K562 (cell line): ENCODE results near the gene OSCP1. TPM values are rescaled to one million over a fixed set of nuclear protein-coding genes. Genes with fewer than 3 reads are reported as not detected.

Experiments
- CEBPB ChIP-seq: fragments of 450-650 bp; IDR thresholded peaks from 2 replicates; pipeline ENCODE4 v1.6.1; 2016; ENCODE audit warnings: missing genetic modification characterization, missing compliant biosample characterization
- CHD4 ChIP-seq: fragments of 200-600 bp; sonication (generic); IDR thresholded peaks from 3 replicates; pipeline ENCODE4 v1.6.1; 2012; ENCODE audit warnings: low read depth, mild to moderate bottlenecking, mixed read lengths, low read length, inconsistent platforms; ENCODE audit not compliant: insufficient read depth, insufficient replicate concordance, poor library complexity, severe bottlenecking
- GABPA ChIP-seq: fragments of 200-800 bp; sonication (Bioruptor generic); conservative IDR thresholded peaks from 2 replicates; pipeline ENCODE4 v1.6.1; 2016; ENCODE audit warnings: low read depth, missing genetic modification characterization, missing compliant biosample characterization
- HDAC8 ChIP-seq: fragments of 450-650 bp; IDR thresholded peaks from 2 replicates; pipeline ENCODE4 v1.6.1; 2016; ENCODE audit warnings: mild to moderate bottlenecking, missing genetic modification characterization, moderate library complexity, missing compliant biosample characterization
- KLF6 ChIP-seq: fragments of 250-450 bp; sonication (Bioruptor Pico); IDR thresholded peaks from 2 replicates; pipeline ENCODE4 v1.4.0; 2020; ENCODE audit warnings: mild to moderate bottlenecking, moderate library complexity, borderline replicate concordance
- MEIS2 ChIP-seq: fragments of 450-650 bp; IDR thresholded peaks from 2 replicates; pipeline ENCODE4 v1.6.1; 2014; ENCODE audit warnings: mild to moderate bottlenecking; ENCODE audit not compliant: partially characterized antibody
- MYC ChIP-seq, 2 experiments: fragments of 250-450 bp in 1 of 2; sonication (Bioruptor Pico) in 1 of 2; IDR thresholded peaks; 2 replicates each; pipeline versions ENCODE4 v1.5.1 to v1.6.1; 2012 to 2021; ENCODE audit warnings: low read depth in 2 of 2, borderline replicate concordance in 1 of 2, improper control_type of control experiment in 1 of 2, low read length in 1 of 2, mild to moderate bottlenecking in 1 of 2, moderate library complexity in 1 of 2
- SMARCA4 ChIP-seq: fragments of 450-650 bp; IDR thresholded peaks from 2 replicates; pipeline ENCODE4 v1.6.1; 2016
- SMARCE1 ChIP-seq: fragments of 450-650 bp; IDR thresholded peaks from 2 replicates; pipeline ENCODE4 v1.7.1; 2016; ENCODE audit warnings: mild to moderate bottlenecking
- TCF7 ChIP-seq: sonication (generic); IDR thresholded peaks from 2 replicates; pipeline ENCODE4 v1.6.1; 2016; ENCODE audit warnings: antibody characterized with exemption, borderline replicate concordance
- TEAD4 ChIP-seq, 2 experiments: sonication (generic) in 1 of 2; formaldehyde crosslinking in 1 of 2; IDR thresholded peaks; 2 replicates each; pipeline versions ENCODE4 v1.6.1 to v1.8.0; 2012 to 2022; ENCODE audit warnings: borderline replicate concordance in 1 of 2, inconsistent platforms in 1 of 2, low read length in 1 of 2, mild to moderate bottlenecking in 1 of 2, missing genetic modification reagents in 1 of 2
- ZBTB17 ChIP-seq: fragments of 450-650 bp; formaldehyde crosslinking; IDR thresholded peaks from 2 replicates; pipeline ENCODE4 v1.4.0; 2020; ENCODE audit warnings: mild to moderate bottlenecking
- ZFP30 ChIP-seq: fragments of 250-450 bp; sonication (Bioruptor Pico); IDR thresholded peaks from 2 replicates; pipeline ENCODE4 v1.8.0; 2022; ENCODE audit warnings: moderate library complexity, mild to moderate bottlenecking, inconsistent platforms, borderline replicate concordance
- ZNF12 ChIP-seq: sonication (generic); formaldehyde crosslinking; IDR thresholded peaks from 2 replicates; pipeline ENCODE4 v1.4.0; 2020; ENCODE audit warnings: mild to moderate bottlenecking, missing genetic modification reagents
- ZNF224 ChIP-seq: sonication (generic); formaldehyde crosslinking; IDR thresholded peaks from 2 replicates; pipeline ENCODE4 v1.8.0; 2022; ENCODE audit warnings: mild to moderate bottlenecking, missing genetic modification reagents
- polyA plus RNA-seq, 8 experiments: library from polyadenylated mRNA; depleted of rRNA in 4 of 8; stranded (reverse) in 5 of 8; unstranded in 3 of 8; fragments of >200 nt; fragmentation: Nextera tagmentation in 2 of 8; fragmentation: Illumina TruSeq in 1 of 8; extraction: Ambion mirVana in 2 of 8; extraction: Trizol in 1 of 8; gene quantifications; 2 replicates each; pipeline versions ENCODE4 v1.2.1 to v1.2.3, GENCODE V29; 2011 to 2014; ENCODE audit warnings: inconsistent platforms in 1 of 8, missing spikeins in 1 of 8
- total RNA-seq, 7 experiments: library from RNA; depleted of rRNA in 6 of 7; stranded (reverse); fragments of >200 nt in 6 of 7; fragmentation: Illumina TruSeq in 2 of 7; extraction: Trizol in 2 of 7; gene quantifications; 2 replicates each; pipeline versions ENCODE4 v1.2.1 to v1.2.3, GENCODE V29; 2011 to 2021; ENCODE audit warnings: low replicate concordance in 1 of 7
- TF ChIP-seq, protein P1 (sequence below), 3 experiments: fragments of 200-800 bp in 1 of 3; fragments of 250-450 bp in 1 of 3; fragments of 450-650 bp in 1 of 3; sonication (Bioruptor Pico) in 1 of 3; sonication (Bioruptor generic) in 1 of 3; formaldehyde crosslinking in 1 of 3; IDR thresholded peaks; 2 replicates each; pipeline versions ENCODE4 v1.6.1 to v1.8.0; 2016 to 2022; ENCODE audit warnings: mild to moderate bottlenecking in 2 of 3, missing genetic modification characterization in 2 of 3, missing compliant biosample characterization in 1 of 3, moderate library complexity in 1 of 3
- TF ChIP-seq, protein P2 (sequence below), 2 experiments: fragments of 250-450 bp in 1 of 2; fragments of 450-650 bp in 1 of 2; sonication (Bioruptor Pico) in 1 of 2; IDR thresholded peaks; 2 replicates each; pipeline versions ENCODE4 v1.6.1 to v1.8.0; 2016 to 2021; ENCODE audit warnings: mild to moderate bottlenecking in 2 of 2, moderate library complexity in 2 of 2, missing compliant biosample characterization in 1 of 2, missing genetic modification characterization in 1 of 2
- TF ChIP-seq, protein P3 (sequence below), 3 experiments: fragments of 200-800 bp in 1 of 3; sonication (Bioruptor generic) in 1 of 3; sonication (generic) in 1 of 3; formaldehyde crosslinking in 1 of 3; IDR thresholded peaks; 2 replicates each; pipeline versions ENCODE4 v1.6.1 to v1.8.0; 2016 to 2022; ENCODE audit warnings: mild to moderate bottlenecking in 2 of 3, missing compliant biosample characterization in 2 of 3, missing genetic modification characterization in 2 of 3, missing genetic modification reagents in 1 of 3
- TF ChIP-seq, protein P4 (sequence below): sonication (generic); formaldehyde crosslinking; IDR thresholded peaks from 2 replicates; pipeline ENCODE4 v1.9.0; 2022; ENCODE audit warnings: mild to moderate bottlenecking, missing genetic modification reagents

Gene OSCP1
- total and polyA plus RNA-seq, 9 of the 15 experiments (the other 6 are each of a cell fraction or from before 2014, with no cell fraction given) = 0.15 to 0.40 (median 0.33) TPM; not detected in 5

DNA sequence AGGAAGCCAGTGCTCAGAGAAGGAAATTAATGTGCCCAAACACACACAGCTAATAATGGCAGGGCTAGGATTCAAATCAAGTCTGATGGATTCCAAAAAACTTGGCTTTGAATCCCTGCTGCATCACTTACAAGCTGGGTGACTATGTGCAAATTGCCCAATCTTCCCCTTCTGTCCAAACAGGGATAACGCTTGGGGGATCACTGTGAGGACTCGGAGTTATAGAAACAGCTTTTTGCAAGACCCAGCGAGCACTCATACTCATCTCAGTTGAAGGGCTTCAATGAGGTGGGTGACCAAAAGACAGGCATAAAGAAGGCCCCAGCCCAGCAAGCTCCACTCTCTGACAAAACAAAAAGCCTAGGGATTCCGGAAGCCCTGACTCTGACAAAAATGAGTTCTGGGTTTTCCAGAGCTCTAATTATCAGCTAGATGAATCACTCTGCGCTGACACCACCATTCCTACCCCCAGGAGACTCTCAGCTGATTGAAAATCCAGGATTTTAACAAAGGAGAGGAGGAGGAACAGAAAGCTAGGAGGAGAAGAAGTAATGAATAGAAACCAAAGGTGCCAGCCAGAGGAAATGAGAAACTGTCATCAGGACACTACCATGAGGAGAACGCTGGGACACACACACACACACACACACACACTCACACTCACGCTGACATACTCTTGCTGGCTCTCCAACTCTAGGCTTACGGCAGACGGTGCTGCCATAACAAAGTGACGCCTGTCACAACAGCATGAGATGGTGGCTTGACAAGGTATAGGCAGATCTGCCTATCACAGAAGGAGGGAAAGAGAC lies 62.9 kb downstream of the OSCP1 start (continued):
- TF ChIP-seq SMARCA4 (no peak; the same call in 1 of the 2 replicates), SMARCE1 (peak; percentile 10; the same call in 1 of the 2 replicates), ZNF224 (CRISPR knock-in tag) (no peak), HDAC8 (peak; percentile 88), TCF7 (no peak), GABPA (tag) (no peak; the same call in 1 of the 2 replicates), TEAD4 (IDR thresholded peaks at IDR 0.05; ENCODE audit: low read length) (no peak), TEAD4 (CRISPR knock-in tag; IDR thresholded peaks at IDR 0.05; ENCODE audit: borderline replicate concordance) (no peak), KLF6 (CRISPR knock-in tag) (no peak), CHD4 (no peak), MYC (IDR thresholded peaks at IDR 0.05; ENCODE audit: low read depth, low read length) (no peak), MYC (CRISPR knock-in tag; IDR thresholded peaks at IDR 0.05; ENCODE audit: borderline replicate concordance, low read depth) (no peak), ZNF12 (CRISPR knock-in tag) (no peak), ZFP30 (CRISPR knock-in tag) (no peak), MEIS2 (peak; percentile 52), CEBPB (no peak), ZBTB17 (CRISPR knock-in tag) (no peak)
- TF ChIP-seq, protein P1, sequence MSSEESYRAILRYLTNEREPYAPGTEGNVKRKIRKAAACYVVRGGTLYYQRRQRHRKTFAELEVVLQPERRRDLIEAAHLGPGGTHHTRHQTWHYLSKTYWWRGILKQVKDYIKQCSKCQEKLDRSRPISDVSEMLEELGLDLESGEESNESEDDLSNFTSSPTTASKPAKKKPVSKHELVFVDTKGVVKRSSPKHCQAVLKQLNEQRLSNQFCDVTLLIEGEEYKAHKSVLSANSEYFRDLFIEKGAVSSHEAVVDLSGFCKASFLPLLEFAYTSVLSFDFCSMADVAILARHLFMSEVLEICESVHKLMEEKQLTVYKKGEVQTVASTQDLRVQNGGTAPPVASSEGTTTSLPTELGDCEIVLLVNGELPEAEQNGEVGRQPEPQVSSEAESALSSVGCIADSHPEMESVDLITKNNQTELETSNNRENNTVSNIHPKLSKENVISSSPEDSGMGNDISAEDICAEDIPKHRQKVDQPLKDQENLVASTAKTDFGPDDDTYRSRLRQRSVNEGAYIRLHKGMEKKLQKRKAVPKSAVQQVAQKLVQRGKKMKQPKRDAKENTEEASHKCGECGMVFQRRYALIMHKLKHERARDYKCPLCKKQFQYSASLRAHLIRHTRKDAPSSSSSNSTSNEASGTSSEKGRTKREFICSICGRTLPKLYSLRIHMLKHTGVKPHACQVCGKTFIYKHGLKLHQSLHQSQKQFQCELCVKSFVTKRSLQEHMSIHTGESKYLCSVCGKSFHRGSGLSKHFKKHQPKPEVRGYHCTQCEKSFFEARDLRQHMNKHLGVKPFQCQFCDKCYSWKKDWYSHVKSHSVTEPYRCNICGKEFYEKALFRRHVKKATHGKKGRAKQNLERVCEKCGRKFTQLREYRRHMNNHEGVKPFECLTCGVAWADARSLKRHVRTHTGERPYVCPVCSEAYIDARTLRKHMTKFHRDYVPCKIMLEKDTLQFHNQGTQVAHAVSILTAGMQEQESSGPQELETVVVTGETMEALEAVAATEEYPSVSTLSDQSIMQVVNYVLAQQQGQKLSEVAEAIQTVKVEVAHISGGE (CRISPR knock-in tag; IDR thresholded peaks at IDR 0.05) = no peak
- TF ChIP-seq, protein P2, sequence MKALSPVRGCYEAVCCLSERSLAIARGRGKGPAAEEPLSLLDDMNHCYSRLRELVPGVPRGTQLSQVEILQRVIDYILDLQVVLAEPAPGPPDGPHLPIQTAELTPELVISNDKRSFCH (CRISPR knock-in tag; IDR thresholded peaks at IDR 0.05) = no peak
- TF ChIP-seq, protein P2 (tag; IDR thresholded peaks at IDR 0.05) = peak; percentile 70
- TF ChIP-seq, protein P3, sequence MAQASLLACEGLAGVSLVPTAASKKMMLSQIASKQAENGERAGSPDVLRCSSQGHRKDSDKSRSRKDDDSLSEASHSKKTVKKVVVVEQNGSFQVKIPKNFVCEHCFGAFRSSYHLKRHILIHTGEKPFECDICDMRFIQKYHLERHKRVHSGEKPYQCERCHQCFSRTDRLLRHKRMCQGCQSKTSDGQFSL (CRISPR knock-in tag; IDR thresholded peaks at IDR 0.05) = no peak
- TF ChIP-seq, protein P3 (tag; IDR thresholded peaks at IDR 0.05) = 0 out of 4 replicates have a peak, but pooled peaks of 1 of the 2 experiments have one; percentile 73
- TF ChIP-seq, protein P4, sequence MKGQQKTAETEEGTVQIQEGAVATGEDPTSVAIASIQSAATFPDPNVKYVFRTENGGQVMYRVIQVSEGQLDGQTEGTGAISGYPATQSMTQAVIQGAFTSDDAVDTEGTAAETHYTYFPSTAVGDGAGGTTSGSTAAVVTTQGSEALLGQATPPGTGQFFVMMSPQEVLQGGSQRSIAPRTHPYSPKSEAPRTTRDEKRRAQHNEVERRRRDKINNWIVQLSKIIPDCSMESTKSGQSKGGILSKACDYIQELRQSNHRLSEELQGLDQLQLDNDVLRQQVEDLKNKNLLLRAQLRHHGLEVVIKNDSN (CRISPR knock-in tag) = no peak; the same call in 1 of the 2 replicates
